Left ventricle myocardium superior (tissue), 1 donor: ENCODE data around the gene NIBAN1. TPM values are rescaled to one million over a fixed set of nuclear protein-coding genes. Genes with fewer than 3 reads are reported as not detected.

Source experiments
- ATAC-seq: fragments of 200-7000 bp; cut with Tn5 transposase; one replicate; pipeline ENCODE4 v1.9.1; 2020; ENCODE audit warnings: mild to moderate bottlenecking, moderate library complexity
- DNase-seq: peaks from one replicate; pipeline ENCODE4 v3.0.0-alpha.2; 2020
- intact Hi-C: fragments of 100-400 bp; cut with micrococcal nuclease; formaldehyde crosslinking; loops from one replicate; pipeline ENCODE4 v1.11.0; 2022
- total RNA-seq: library from RNA; stranded (reverse); fragmentation: NEBNext Ultra II Directional; extraction: Animal tissue kit (Norgen Biotek cat#: 25700); gene quantifications from one replicate; pipeline ENCODE4 v1.2.1, GENCODE V29; 2021
- donor health status: DM: no; HTN: yes; CAD: no; lungs with severe emphysema.

The NIBAN1 gene
- total RNA-seq, 1 donor from 2014 or later: 397 TPM

- intact Hi-C loops: no loop called here
- DNase-seq: no peak
- ATAC-seq: peak; percentile 72
These were observed 45.9 kb downstream of the NIBAN1 start for GRCh38 chr1:184928394-184928793.

Other genes starting within 250 kb of the NIBAN1 start
- gene EDEM3, start 219.7 kb downstream of the NIBAN1 start, total RNA-seq: 18.3 TPM
- gene RNF2, start 71.0 kb upstream of the NIBAN1 start, total RNA-seq: 12.7 TPM
- 25.2 TPM for gene TRMT1L, start 182.4 kb upstream of the NIBAN1 start, total RNA-seq
- 6.8 TPM for gene SWT1, start 182.7 kb upstream of the NIBAN1 start, total RNA-seq